Measurements from ENCODE around the gene TMC8. TPM values are rescaled to one million over a fixed set of nuclear protein-coding genes. Genes with fewer than 3 reads are reported as not detected.

TMC8 gene
- polyA plus RNA-seq, 2 of the 4 experiments (the other 2 are of a cell fraction): 0.14 to 0.26 TPM

- peaks cover 14% of the 10 kb centered on the region for H3K4me1 ChIP-seq
- ChIA-PET CTCF (interaction anchor here (0.9 to 14.8 kb wide), 6 partner anchors 8 to 45 kb away, joined by 3 to 185 read pairs (median 9); no protein-coding TSS in a partner anchor), POLR2A (interaction anchor here (0.9 kb wide), 1 partner anchor 9 kb away, joined by 4 read pairs; no protein-coding TSS in a partner anchor)
- ATAC-seq (no peak), DNase-seq (ENCODE audit: low read depth in 1 of 2, low spot score in 1 of 2) (no peak), FAIRE-seq (no peak)
- 78% methylated on average over 69 of the region's 74 CpGs for WGBS (ENCODE audit: missing lambda C conversion rate)
- no peak overlapping the region for H3K4me2 ChIP-seq
- TF ChIP-seq EHMT2 (IDR thresholded peaks at IDR 0.05; ENCODE audit: low read depth): no peak
- TF ChIP-seq KDM1A (IDR thresholded peaks at IDR 0.05; ENCODE audit: low read depth): peak; percentile 51; the same call in 1 of the 2 replicates
- TF ChIP-seq EP300 (IDR thresholded peaks at IDR 0.05): no peak
- no peak for TF ChIP-seq CBX8 (IDR thresholded peaks at IDR 0.05)
- no peak for TF ChIP-seq CHD2 (IDR thresholded peaks at IDR 0.05; ENCODE audit: low read length, partially characterized antibody)
- no peak for TF ChIP-seq SREBF2 (IDR thresholded peaks at IDR 0.05)
- TF ChIP-seq PBX3 (IDR thresholded peaks at IDR 0.05): no peak
- TF ChIP-seq BHLHE40 (IDR thresholded peaks at IDR 0.05; ENCODE audit: low read depth, low read length): no peak
- H3K9me3 ChIP-seq: no peaks in the 10 kb centered on the region
- no peak overlapping the region for H3K27ac ChIP-seq
- H3K4me3 ChIP-seq: no peak overlapping the region
Measured at GRCh38 chr17:78131172-78132083, 857 bp downstream of the TMC8 start.

GRCh38 chr17:78132084-78132676, 1.6 kb downstream of the TMC8 start:
- 78% methylated on average over 30 of the region's 38 CpGs for WGBS (ENCODE audit: missing lambda C conversion rate)
- no peak overlapping the region for H3K4me2 ChIP-seq
- peaks cover 11% of the 10 kb centered on the region for H3K4me1 ChIP-seq
- DNase-seq (ENCODE audit: low read depth in 1 of 2, low spot score in 1 of 2): no peak
- ATAC-seq: no peak
- H3K4me3 ChIP-seq: no peak overlapping the region
- no peak overlapping the region for H3K27ac ChIP-seq
- ChIA-PET POLR2A (no interaction called here), CTCF (interaction anchor here (1.1 to 14.8 kb wide), 3 partner anchors 8 to 44 kb away, joined by 3 to 185 read pairs (median 164); partner anchors contain the start of genes TMC6 and TMC8)
- TF ChIP-seq NFE2L2 (conservative IDR thresholded peaks at IDR 0.05; ENCODE audit: low read length) (no peak), CBX2 (IDR thresholded peaks at IDR 0.05; ENCODE audit: borderline replicate concordance, low read depth) (no peak), NPAS2 (CRISPR knock-in tag; IDR thresholded peaks at IDR 0.05; ENCODE audit: borderline replicate concordance) (no peak), E2F6 (IDR thresholded peaks at IDR 0.05; ENCODE audit: borderline replicate concordance, low read depth) (no peak), MYC (IDR thresholded peaks at IDR 0.05; ENCODE audit: borderline replicate concordance, low read length) (no peak), RARB (CRISPR knock-in tag; IDR thresholded peaks at IDR 0.05) (no peak), BHLHE40 (IDR thresholded peaks at IDR 0.05; ENCODE audit: low read depth, low read length) (no peak), EHF (CRISPR knock-in tag; IDR thresholded peaks at IDR 0.05) (no peak), JUNB (IDR thresholded peaks at IDR 0.05) (no peak), NR3C1 (IDR thresholded peaks at IDR 0.05) (no peak), EHMT2 (IDR thresholded peaks at IDR 0.05; ENCODE audit: low read depth) (no peak), PBX3 (IDR thresholded peaks at IDR 0.05) (no peak), SREBF2 (IDR thresholded peaks at IDR 0.05) (no peak), ESRRA (IDR thresholded peaks at IDR 0.05; ENCODE audit: borderline replicate concordance, low read length) (no peak), MAFK (IDR thresholded peaks at IDR 0.05; ENCODE audit: partially characterized antibody) (no peak), HES2 (IDR thresholded peaks at IDR 0.05) (no peak), KDM5A (IDR thresholded peaks at IDR 0.05) (no peak)
- TF ChIP-seq, protein P1, sequence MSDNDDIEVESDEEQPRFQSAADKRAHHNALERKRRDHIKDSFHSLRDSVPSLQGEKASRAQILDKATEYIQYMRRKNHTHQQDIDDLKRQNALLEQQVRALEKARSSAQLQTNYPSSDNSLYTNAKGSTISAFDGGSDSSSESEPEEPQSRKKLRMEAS (IDR thresholded peaks at IDR 0.05): no peak
- TF ChIP-seq, protein P2, sequence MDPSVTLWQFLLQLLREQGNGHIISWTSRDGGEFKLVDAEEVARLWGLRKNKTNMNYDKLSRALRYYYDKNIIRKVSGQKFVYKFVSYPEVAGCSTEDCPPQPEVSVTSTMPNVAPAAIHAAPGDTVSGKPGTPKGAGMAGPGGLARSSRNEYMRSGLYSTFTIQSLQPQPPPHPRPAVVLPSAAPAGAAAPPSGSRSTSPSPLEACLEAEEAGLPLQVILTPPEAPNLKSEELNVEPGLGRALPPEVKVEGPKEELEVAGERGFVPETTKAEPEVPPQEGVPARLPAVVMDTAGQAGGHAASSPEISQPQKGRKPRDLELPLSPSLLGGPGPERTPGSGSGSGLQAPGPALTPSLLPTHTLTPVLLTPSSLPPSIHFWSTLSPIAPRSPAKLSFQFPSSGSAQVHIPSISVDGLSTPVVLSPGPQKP (IDR thresholded peaks at IDR 0.05; ENCODE audit: low read depth, low read length): no peak
- FAIRE-seq: no peak
- no peaks in the 10 kb centered on the region for H3K9me3 ChIP-seq
